Gastroesophageal sphincter (tissue), 3 donors: Measurements from ENCODE around the gene NLE1.

ENCODE experiments used
- CTCF ChIP-seq, 4 experiments: fragments of 200-600 bp in 2 of 4; fragments of 450-650 bp in 2 of 4; sonication (generic) in 1 of 4; IDR thresholded peaks; one replicate each; pipeline ENCODE4 v1.5.1; 2017 to 2019; ENCODE audit warnings: antibody characterized with exemption in 4 of 4, mild to moderate bottlenecking in 2 of 4, moderate library complexity in 2 of 4
- EP300 ChIP-seq: sonication (generic); formaldehyde crosslinking; IDR thresholded peaks from one replicate; pipeline ENCODE4 v1.6.1; 2017; ENCODE audit warnings: antibody characterized with exemption, mild to moderate bottlenecking
- POLR2A ChIP-seq, 2 donors: fragments of 450-650 bp; IDR thresholded peaks; one replicate each; pipeline ENCODE4 v1.6.1; 2017; ENCODE audit warnings: antibody characterized with exemption in 2 of 2, mild to moderate bottlenecking in 2 of 2, moderate library complexity in 1 of 2
- POLR2AphosphoS5 ChIP-seq: sonication (generic); formaldehyde crosslinking; IDR thresholded peaks from one replicate; pipeline ENCODE4 v1.6.1; 2017; ENCODE audit warnings: antibody characterized with exemption

- no peak for TF ChIP-seq CTCF (IDR thresholded peaks at IDR 0.05)
- no peak for TF ChIP-seq POLR2A (IDR thresholded peaks at IDR 0.05)
- TF ChIP-seq POLR2AphosphoS5, result no peak
- no peak for TF ChIP-seq EP300
Observed at GRCh38 chr17:35101725-35102124, 40.4 kb downstream of the NLE1 start.
